HG03060 (cell line): ENCODE data around the gene BAHCC1.
"Not testable (repeated sequence)": the region's sequence is repeated elsewhere in the genome, so short reads cannot be mapped to it uniquely, and the experiment has no call there.

Experiments
- ATAC-seq: cut with Tn5 transposase; IDR thresholded peaks from one replicate; pipeline ENCODE4 v1.9.1; 2021; ENCODE audit warnings: low read depth, moderate number of reproducible peaks; ENCODE audit not compliant: unreplicated experiment

BAHCC1 gene

DNA sequence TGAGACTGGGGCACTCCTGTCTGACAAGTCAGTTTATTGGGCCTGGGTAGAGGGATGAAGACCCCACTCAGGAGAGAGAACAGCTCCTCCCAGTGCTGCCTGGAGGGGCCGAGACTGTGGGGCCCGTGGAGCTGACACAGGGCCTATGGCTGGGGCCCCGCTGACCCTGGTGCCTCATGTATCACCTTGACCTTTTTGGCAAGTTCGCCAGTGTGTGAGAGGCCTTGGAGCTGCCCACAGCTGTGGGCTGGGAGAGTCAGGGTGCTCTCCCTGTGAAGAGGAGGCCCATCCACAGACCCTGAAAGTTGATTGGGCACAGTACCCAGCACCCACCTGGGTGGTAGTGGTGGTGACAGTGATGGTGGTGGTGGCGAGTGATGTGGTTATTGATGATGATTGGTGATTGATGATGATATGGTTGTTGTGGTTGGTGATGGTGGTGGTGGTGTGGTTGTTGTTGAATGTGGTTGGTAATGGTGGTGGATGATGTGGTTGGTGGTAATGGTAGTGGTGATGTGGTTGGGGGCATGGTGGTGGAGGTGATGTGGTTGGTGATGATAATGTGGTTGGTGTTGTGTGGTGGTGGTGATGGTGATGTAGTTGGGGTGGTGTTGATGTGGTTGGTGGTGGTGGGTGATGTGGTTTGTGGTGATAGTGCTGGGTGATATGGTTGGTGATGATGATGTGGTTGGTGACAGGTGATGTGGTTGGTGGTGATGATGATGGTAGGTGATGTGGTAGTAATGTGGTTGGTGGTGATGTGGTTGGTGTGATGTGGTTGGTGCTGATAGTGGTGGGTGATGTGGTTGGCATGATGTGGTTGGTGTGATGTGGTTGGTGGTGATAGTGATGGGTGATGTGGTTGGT, 29.1 kb downstream of the BAHCC1 start:
- no peak for ATAC-seq

DNA sequence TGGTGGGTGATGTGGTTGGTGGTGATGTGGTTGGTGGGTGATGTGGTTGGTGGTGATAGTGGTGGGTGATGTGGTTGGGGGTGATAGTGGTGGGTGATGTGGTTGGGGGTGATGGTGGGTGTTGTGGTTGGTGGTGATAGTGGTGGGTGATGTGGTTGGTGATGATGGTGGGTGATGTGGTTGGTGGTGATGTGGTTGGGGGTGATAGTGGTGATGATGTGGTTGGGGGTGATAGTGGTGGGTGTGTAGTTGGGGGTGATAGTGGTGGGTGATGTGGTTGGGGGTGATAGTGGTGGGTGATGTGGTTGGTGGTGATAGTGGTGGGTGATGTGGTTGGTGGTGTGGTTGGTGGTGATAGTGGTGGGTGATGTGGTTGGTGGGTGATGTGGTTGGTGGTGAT, 29.8 kb downstream of the BAHCC1 start:
- not testable (repeated sequence) for ATAC-seq

DNA sequence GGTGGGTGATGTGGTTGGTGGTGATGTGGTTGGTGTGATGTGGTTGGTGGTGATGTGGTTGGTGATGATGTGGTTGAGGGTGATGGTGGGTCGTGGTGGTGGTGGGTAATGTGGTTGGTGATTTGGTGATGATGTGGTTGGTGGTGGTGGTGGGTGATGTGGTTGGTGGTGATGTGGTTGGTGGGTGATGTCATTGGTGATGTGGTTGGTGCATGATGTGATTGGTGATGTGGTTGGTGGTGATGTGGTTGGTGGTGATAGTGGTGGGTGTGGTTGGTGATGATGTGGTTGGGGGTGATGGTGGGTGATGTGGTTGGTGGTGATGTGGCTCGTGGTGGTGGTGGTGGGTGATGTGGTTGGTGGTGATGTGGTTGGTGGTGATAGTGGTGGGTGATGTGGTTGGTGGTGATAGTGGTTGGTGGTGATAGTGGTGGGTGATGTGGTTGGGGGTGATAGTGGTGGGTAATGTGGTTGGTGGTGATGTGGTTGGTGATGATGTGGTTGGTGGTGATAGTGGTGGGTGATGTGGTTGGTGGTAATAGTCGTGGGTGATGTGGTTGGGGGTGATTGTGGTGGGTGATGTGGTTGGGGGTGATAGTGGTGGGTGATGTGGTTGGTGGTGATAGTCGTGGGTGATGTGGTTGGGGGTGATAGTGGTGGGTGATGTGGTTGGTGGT, 30.6 kb downstream of the BAHCC1 start:
- ATAC-seq, result not testable (repeated sequence)

DNA sequence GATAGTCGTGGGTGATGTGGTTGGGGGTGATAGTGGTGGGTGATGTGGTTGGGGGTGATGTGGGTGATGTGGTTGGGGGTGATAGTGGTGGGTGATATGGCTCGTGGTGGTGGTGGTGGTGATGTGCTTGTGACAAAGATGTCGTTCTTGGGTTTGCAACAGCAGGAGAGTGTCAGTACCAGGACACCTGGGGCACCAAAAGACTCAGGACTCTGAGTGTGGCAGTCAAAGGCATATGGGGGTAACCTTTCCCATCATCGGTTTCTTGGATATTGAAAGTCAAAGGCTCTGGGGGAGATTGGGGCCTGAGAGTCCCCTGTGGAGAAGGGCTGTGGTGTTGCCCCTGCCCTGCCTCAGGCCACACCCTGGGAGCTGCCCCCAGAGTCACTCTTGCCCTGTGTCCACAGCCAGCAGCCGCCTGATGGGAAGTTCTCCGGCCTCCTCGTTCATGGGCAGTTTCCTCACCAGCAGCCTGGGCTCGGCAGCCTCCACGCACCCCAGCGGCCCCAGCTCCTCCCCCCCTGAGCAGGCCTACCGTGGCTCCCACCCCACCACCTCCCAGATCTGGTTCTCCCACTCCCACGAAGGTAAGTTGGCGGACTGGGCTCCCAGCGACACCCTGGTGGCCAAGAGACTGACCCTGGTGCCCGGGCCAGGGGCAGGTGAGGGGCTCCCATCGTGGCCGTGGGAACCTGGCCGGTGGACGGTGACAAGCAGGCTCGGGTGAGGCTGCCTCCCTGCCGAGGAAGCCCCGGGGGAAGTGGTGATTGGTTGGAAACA, 31.3 kb downstream of the BAHCC1 start:
- ATAC-seq, result no peak

DNA sequence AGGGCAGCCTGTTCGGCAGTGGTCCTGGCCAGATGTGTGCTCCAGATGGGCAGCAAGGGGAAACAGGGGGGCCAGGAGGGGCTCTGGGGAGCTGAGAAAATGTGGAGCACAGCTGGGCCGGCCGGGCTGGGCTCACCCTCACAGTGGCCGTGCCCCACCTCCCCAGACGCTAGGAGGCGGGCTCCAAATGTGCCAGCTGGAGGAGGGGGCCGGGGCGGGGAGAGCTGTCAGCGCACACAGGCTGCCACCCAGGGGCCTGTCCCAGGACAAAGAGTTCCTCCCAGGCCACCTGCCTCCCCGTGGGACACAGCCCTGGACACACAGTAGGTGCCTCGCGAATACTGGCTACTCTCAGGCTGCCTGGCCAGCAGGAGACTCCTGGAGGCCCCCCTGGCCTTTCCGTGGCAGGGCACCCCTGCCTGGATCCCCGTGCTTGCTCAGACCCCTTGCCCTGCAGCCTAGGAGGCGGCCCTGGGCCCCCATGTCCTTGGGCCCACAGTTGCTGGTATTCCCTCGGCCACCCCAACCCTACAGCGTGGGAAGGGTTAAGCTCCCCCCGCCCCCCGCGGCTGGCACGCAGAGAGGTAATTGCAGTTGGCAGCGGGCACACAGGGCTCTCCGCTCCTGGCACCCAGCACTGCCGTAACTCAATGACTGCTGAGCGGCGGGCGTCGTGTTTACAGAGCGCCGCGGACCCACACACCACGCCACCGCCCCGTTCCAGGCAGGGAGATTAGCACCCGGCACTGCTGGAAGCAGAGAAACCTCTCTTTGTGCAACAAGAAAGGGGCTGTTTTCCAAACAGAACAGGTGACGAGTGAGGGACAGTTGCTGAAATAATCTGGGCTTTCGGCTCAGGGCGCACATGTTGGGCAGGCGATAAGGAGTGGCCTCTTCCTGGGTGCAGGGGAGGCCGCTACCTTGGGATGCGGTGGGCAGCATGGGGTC, 32.2 kb downstream of the BAHCC1 start:
- no peak for ATAC-seq

DNA sequence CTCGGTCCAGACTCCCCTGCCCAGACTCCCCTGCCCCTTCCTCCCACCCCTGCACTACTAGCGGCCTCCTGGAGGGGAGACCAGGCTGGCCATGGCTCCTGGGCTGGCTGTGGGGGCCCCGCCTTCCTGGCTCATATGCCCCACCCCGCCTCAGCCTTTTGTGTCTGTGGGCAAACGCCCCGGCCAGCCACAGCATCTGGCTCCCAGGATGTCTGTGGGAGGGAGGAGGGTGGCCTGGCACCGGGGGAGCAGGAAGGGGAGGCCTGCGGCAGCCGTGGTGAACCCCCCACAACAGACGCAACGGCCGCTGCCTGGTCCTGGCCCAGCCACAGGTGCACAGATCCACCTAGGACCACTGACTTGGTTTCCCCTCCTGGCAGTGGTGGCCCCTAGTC, 32.9 kb downstream of the BAHCC1 start:
- no peak for ATAC-seq

DNA sequence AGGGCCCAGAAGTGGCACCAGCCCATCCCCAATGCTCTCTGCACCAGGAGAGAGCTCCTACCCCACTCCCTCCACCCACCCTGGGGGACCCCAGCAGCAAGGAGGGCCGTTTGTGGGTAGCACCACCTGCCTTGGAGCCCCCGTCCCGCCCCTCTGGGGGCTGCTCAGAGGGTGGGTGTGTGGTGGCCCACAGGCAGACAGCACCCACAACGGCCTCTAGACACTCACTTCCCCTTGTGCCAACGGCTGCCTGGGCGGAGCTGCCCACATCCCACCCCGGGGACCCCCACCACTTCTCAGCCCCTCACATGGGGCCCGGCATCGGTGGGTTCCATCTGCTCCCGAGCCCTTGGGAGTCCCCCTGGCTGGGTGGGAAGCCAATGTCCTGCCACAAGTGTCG, 33.3 kb downstream of the BAHCC1 start:
- no peak for ATAC-seq

DNA sequence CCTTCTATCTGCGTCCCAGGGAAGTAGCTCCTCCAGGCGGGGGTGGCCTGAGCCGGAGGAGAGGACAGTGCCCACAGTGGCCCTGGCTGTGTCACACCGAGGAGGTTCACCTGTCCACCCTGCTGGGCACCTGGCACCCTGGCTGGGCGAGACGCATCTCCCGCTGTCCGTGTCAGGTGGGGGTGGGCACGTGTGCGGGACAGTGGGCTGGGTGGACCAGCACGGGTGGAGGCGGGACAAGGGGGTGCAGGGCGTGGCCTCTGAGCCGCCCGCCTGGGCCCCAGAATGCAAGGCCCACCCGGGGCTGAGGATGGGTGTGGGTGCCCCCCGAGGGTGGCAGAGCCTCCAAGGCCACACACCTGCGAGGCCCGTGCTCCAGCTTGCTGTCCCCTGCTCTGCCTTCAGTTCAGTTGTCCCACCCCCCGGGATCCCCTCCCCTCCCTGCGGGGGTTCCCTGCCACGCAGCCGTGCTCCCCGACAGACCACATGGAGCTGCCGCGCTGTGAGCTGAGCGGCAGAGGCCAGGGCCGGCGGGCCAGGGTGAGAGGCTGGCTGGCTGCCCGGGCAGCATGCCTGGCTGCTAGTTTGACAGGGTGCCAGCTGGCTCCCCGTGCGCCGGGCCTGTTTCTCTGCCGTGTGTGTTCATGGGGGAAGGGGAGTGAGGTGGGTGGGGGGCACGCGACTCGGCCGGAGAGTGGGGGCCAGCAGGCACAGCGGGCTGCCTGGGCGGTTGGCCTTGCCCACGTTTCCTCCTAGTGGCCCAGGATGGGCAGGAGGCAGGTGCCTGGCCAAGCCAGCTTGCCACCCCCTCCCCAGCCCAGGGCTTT, 33.9 kb downstream of the BAHCC1 start:
- no peak for ATAC-seq

DNA sequence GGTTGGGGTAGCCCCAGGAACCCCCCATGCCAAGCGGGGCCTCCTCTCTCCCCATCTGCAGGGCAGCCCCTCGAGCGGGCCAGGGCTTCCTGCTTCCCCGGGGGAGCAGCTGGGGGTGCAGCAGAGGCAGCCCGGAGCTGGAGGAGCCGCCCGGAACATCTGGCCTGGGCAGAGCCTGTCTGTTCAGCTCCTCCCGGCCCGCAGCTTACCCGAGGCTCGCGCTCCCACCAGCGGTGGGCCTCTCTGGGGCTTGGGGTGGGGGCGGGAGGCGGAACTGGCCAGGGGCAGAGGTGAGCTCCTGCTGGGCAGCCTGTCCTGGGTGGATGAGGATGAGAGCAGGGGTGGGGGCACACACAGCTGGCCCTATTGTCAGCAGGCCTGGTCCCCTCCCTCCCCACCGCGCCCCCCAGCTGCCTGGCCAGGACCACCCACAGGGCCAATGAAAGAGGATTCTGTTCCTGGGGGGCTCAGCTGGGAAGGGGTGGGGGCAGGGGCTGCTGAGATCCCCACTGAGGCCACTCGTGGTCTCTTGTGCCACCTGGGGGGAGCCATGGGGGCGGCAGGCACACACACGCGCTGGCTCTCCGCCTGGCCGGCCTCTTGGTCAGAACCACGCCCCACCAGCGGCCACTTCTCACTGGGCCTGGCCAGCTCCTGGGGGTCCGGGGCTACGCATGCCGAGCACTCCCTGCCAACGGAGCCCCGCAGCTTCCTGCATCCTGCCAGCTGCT, 34.7 kb downstream of the BAHCC1 start:
- no peak for ATAC-seq

DNA sequence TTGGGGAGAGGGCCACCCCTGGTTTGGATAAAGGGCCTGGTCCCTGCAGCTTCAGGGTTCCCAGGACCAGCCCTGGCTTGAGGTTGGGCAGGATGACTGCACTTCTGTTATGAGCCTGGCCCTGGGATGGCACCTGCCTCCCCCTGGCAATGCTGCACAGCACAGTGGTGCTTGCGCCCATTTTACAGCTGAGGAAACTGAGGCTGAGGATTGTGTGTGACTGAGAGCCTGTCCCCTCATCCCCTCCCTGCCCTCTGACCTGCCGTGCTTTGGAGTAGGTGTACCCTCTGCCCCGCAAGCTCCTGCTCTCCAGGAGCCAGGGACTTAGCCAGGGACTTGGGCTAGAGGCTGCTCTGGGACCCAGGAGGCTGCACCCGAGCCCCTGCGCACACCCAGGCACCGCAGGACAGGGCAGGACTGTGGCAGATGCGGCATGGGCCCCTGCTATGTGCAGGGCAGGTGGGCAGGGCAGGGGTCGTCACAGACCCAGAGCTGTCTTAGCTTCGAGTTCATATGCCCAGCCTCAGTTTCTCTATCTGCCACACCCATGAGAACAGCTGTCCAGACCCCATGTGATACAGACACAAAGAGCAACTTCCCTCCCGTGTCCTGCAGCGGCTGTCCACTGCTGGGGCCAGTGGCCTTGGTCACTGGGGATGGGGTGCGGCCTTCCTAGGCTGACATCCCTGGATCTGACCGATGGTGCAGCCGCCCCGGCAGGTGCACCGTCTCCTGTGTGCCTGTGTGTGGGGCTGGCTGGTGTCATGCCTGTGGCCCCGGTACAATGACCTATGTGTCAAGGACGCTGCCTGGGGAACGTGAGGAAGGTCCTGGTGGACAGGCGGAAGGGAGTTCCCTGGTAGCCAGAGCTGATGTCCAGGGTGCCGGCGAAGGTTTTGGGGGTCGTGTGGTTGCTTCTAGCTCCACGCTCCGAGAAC, 36.6 kb downstream of the BAHCC1 start:
- ATAC-seq, result no peak

DNA sequence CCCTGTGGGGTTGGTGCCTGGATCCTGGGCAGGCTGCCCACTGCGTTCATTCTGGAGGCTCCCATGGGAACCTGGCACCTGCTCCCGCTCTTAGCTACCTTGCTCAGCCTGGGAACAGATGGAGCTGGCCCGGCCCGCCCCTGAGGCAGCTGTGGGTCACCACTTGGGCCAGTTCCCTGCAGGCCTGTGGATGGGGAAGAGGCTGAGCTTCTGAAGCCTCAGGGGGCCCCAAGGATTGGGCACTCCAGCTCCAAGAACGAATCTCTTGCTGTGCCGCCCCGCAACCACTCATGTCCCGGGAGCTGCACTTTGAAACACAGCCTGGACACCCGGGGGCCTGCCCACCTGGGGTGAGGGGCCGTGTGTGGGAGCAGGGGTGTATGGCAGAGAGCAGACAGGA, 37.7 kb downstream of the BAHCC1 start:
- no peak for ATAC-seq

DNA sequence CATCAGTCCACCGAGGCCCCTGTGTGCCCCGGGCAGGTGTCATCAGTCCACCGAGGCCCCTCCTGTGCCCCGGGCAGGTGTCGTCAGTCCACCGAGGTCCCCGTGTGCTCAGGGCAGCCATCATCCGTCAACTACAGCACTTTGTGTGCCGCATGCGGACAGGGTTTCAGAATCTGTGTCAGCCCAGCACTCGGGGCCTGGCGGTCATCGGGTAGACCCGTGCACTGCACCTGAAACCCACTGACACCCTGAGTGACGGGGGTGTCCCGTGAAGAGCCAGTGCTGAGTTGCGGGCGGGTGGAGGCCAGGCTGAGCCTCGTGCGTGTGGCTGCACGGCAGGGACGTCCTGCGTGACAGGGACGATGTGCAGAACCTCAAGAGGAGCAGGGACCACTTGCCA, 38.4 kb downstream of the BAHCC1 start:
- ATAC-seq, result no peak

DNA sequence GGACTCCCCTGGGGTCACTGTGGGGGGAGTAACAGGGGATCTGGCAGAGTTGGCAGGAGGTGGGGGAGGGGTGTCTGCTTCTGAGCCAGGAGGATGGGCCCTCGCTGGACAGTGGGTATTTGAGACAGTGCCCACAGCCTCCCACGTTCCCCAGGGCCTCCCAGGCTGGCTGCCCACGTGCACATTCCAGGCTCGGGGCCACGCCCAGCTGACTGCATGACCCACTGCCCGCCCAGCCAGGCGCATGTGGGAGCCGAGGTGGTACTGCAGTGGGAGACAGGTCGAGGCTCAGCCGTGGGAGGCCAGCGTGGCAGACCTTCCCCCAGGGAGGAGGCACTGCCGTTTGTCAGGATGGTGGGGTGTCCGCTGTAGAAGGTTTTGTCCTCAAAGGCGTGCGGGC, 38.8 kb downstream of the BAHCC1 start:
- no peak for ATAC-seq

DNA sequence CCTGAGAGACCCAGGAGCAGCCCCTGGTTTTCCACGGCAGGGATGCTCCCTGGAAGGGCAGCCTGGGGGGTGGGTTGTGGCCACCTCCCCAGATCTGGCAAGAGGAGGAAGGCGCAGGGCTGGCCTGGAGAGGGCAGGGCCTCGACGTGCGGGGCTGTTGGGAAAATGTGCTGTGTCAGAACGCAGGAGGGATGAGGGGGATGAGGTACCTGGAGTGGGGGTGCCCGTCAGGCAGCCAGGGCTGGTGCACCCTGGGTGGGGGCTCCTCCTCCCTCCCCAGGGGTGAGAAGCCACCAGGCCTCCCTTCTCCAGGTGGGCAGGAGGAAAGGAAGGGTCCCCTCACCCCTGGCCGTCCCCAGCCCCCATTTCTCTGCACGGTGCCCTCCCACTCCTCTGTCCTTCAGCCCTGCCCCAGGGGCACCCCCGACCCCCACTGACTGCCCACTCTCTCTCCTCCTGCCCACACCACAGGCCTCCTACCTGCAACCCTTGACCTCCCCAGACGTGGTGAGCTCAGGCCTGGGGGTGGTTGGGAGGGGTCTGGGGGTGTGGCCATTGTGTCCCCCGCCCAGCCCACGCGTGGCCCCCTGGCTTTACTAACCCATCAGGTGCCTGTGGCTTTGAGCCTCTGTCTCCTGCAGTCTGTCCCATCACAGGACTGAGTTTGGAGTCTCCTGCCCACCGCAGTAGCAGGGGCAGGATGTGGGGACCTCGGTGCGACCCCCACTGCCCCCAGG, 39.6 kb downstream of the BAHCC1 start:
- no peak for ATAC-seq

DNA sequence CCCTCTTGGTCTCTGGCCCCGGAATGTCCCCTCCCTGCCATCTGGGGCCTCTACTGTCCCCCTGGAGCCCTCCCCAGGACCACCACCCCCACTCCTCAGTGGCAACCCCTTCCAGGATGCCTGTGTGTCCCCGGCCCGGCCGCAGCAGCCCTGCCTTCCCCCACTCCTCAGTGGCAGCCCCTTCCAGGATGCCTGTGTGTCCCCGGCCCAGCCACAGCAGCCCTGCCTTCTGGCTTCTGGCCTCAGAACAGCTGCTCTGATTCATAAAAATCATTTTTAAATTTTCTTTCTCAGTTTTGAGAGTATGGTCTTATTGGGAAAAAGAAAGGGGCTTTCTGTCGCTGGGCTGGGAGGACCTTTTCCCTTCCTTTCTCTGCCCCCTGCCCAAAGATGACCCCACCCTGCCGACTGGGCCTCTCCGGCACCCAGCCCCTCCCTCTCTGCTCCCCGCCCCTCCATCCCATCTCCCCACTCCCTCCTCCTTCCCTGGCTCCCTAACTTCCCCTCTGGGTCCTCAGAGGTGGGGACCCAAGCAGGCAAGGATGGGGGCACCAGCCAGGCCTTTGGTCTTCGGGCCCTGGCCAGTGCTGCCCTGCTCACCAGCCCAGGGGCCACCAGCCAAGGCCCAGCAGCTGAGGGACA, 40.5 kb downstream of the BAHCC1 start:
- no peak for ATAC-seq

DNA sequence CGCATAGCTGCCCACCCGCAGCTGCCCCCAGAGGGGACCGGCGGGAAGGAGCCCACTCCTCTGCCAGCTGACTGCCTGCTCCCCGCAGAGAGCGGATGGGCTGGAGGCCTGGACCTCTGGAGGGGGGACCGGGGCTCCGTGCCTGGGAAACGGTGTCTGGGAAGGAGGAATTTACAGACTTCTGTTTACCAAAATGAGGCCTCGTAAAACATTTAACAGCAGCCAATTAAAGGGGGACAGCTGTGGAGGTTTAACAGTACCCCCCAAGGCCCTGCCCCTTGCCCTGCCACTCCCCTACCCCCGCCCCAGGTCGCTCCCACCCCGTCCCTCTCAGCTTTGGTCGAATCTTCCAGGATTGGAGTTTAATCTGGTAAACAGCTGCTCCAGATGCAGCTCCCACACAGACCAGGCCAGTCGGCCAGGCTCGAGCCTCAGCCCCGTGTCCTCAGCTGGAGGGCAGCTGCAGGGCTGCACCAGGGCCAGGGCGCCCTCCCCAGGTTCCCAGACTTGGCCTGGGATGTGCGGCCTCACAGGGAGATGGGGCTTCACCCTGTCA, 41.1 kb downstream of the BAHCC1 start:
- no peak for ATAC-seq
